Fibroblast of lung (primary cell): ENCODE results near the gene ATOX1. TPM values are rescaled to one million over a fixed set of nuclear protein-coding genes. Genes with fewer than 3 reads are reported as not detected.
"Not testable (repeated sequence)": the region's sequence is repeated elsewhere in the genome, so short reads cannot be mapped to it uniquely, and the experiment has no call there.

ENCODE experiments used
- DNase-seq, 2 donors: peaks; one replicate each; pipeline versions ENCODE4 v3.0.0 to v3.0.0-alpha.2; 2010; ENCODE audit warnings: low read depth in 2 of 2
- H2AFZ ChIP-seq: 2 replicates; pipeline ENCODE4 v1.5.1; 2012; ENCODE audit warnings: low read length, control low read depth, inconsistent platforms
- H3K27ac ChIP-seq: 2 replicates; pipeline ENCODE4 v1.5.1; 2011; ENCODE audit warnings: low read length, control low read depth; ENCODE audit not compliant: insufficient read depth
- H3K27me3 ChIP-seq: 2 replicates; pipeline ENCODE4 v1.5.1; 2011; ENCODE audit warnings: mild to moderate bottlenecking, low read length; ENCODE audit not compliant: control insufficient read depth, insufficient read depth
- H3K36me3 ChIP-seq: 2 replicates; pipeline ENCODE4 v1.5.1; 2011; ENCODE audit warnings: low read length; ENCODE audit not compliant: control insufficient read depth, insufficient read depth
- H3K4me1 ChIP-seq: 2 replicates; pipeline ENCODE4 v1.5.1; 2011; ENCODE audit warnings: low read length; ENCODE audit not compliant: control insufficient read depth, insufficient read depth; ENCODE audit errors: extremely low read depth
- H3K4me2 ChIP-seq: 2 replicates; pipeline ENCODE4 v1.5.1; 2011; ENCODE audit warnings: low read length, control low read depth; ENCODE audit not compliant: insufficient read depth; ENCODE audit errors: extremely low read depth
- H3K4me3 ChIP-seq, 4 experiments: fragments of 200-600 bp in 1 of 4; sonication (generic) in 1 of 4; replicated peaks in 1 of 4; 2 replicates each; pipeline ENCODE4 v1.5.1; 2011 to 2016; ENCODE audit warnings: low read length in 4 of 4, low read depth in 3 of 4, mild to moderate bottlenecking in 3 of 4, control low read depth in 2 of 4, inconsistent platforms in 1 of 4, mixed read lengths in 1 of 4; ENCODE audit not compliant: insufficient read depth in 1 of 4; ENCODE audit errors: control extremely low read depth in 1 of 4
- H3K79me2 ChIP-seq: 2 replicates; pipeline ENCODE4 v1.5.1; 2012; ENCODE audit warnings: mild to moderate bottlenecking, low read length, inconsistent platforms; ENCODE audit not compliant: control insufficient read depth, insufficient read depth
- H3K9ac ChIP-seq: 2 replicates; pipeline ENCODE4 v1.5.1; 2011; ENCODE audit warnings: mild to moderate bottlenecking, low read length, control low read depth; ENCODE audit not compliant: insufficient read depth
- H3K9me3 ChIP-seq: 2 replicates; pipeline ENCODE4 v1.5.1; 2012; ENCODE audit warnings: low read depth, low read length; ENCODE audit not compliant: control insufficient read depth, insufficient read depth
- H4K20me1 ChIP-seq: 2 replicates; pipeline ENCODE4 v1.5.1; 2011; ENCODE audit warnings: low read length; ENCODE audit not compliant: control insufficient read depth, insufficient read depth; ENCODE audit errors: extremely low read depth
- CTCF ChIP-seq, 2 donors: IDR thresholded peaks in 1 of 2; conservative IDR thresholded peaks in 1 of 2; 1 replicate in 1 of 2; 2 replicates in 1 of 2; pipeline ENCODE4 v1.5.1; 2011 to 2012; ENCODE audit warnings: low read length in 2 of 2, control low read depth in 1 of 2, inconsistent platforms in 1 of 2, low read depth in 1 of 2, mild to moderate bottlenecking in 1 of 2
- EZH2 ChIP-seq: IDR thresholded peaks from 2 replicates; pipeline ENCODE4 v1.5.1; 2012; ENCODE audit warnings: low read length, control low read depth, mild to moderate bottlenecking; ENCODE audit errors: missing control alignments
- polyA plus RNA-seq, 2 donors: library from polyadenylated mRNA; depleted of rRNA in 1 of 2; stranded (reverse) in 1 of 2; unstranded in 1 of 2; fragments of >200 nt; gene quantifications; 2 replicates each; pipeline ENCODE4 v1.2.1, GENCODE V29; 2011 to 2012; ENCODE audit warnings: missing spikeins in 1 of 2
- total RNA-seq: library from RNA; depleted of rRNA; stranded (reverse); fragments of >200 nt; gene quantifications from 2 replicates; pipeline ENCODE4 v1.2.1, GENCODE V29; 2014

ATOX1 gene
- total and polyA plus RNA-seq, 2 donors (not counting 1 experiment from before 2014, with no cell fraction given): 59.9 to 245 TPM

GRCh38 chr5:151784141-151784540 lies 25.7 kb upstream of the ATOX1 start:
- TF ChIP-seq CTCF (conservative IDR thresholded peaks at IDR 0.05 in 1 of 2, IDR thresholded peaks at IDR 0.05 in 1 of 2; ENCODE audit: low read depth in 1 of 2, low read length in 2 of 2) (no peak), EZH2 (no peak)
- H3K79me2 ChIP-seq: peaks cover 97% of the 10 kb centered on the region
- H3K27ac ChIP-seq: no peak overlapping the region
- H3K9me3 ChIP-seq: no peaks in the 10 kb centered on the region
- no peak overlapping the region for H3K4me2 ChIP-seq
- H4K20me1 ChIP-seq: peaks cover 6% of the 10 kb centered on the region
- H3K9ac ChIP-seq: no peak overlapping the region
- peaks cover 4% of the 10 kb centered on the region for H3K36me3 ChIP-seq
- no peak overlapping the region for H2AFZ ChIP-seq
- no peaks in the 10 kb centered on the region for H3K4me1 ChIP-seq
- H3K27me3 ChIP-seq: no peaks in the 10 kb centered on the region
- DNase-seq: no peak
- H3K4me3 ChIP-seq: no peak overlapping the region

- H3K4me1 ChIP-seq, H3K9ac ChIP-seq, H3K27ac ChIP-seq, DNase-seq, H3K36me3 ChIP-seq, H2AFZ ChIP-seq, H3K4me3 ChIP-seq, H3K4me2 ChIP-seq, H3K27me3 ChIP-seq, H4K20me1 ChIP-seq, H3K9me3 ChIP-seq: not testable (repeated sequence)
- H3K79me2 ChIP-seq: peaks cover 97% of the 10 kb centered on the region
Measured at GRCh38 chr5:151783664-151784063, 25.2 kb upstream of the ATOX1 start.

- Histone ChIP-seq H3K36me3 (no peaks in the 10 kb centered on the region), H3K4me2 (no peak overlapping the region), H3K9ac (no peak overlapping the region), H3K9me3 (no peaks in the 10 kb centered on the region), H3K4me1 (peaks cover 2% of the 10 kb centered on the region), H4K20me1 (peaks cover 4% of the 10 kb centered on the region), H3K4me3 (no peak overlapping the region), H3K79me2 (peaks cover 100% of the 10 kb centered on the region), H3K27me3 (no peaks in the 10 kb centered on the region), H3K27ac (no peak overlapping the region), H2AFZ (no peak overlapping the region)
- DNase-seq: no peak
- TF ChIP-seq CTCF (conservative IDR thresholded peaks at IDR 0.05 in 1 of 2, IDR thresholded peaks at IDR 0.05 in 1 of 2; ENCODE audit: low read depth in 1 of 2, low read length in 2 of 2) (no peak), EZH2 (no peak)
Measured at GRCh38 chr5:151781201-151781600, 22.8 kb upstream of the ATOX1 start.
